OCI-LY7 (cell line): ENCODE data around the gene GMDS.

Experiments used
- EZH2phosphoT487 ChIP-seq: fragments of 200-600 bp; sonication (generic); IDR thresholded peaks from 2 replicates; pipeline ENCODE4 v1.6.1; 2018; ENCODE audit warnings: low read depth, borderline replicate concordance, mild to moderate bottlenecking, mixed run types, antibody characterized with exemption, low read length, moderate library complexity, mixed read lengths
- TF ChIP-seq, protein P1 (sequence below): fragments of 200-600 bp; sonication (generic); conservative IDR thresholded peaks from 2 replicates; pipeline ENCODE4 v1.5.1; 2014; ENCODE audit warnings: mild to moderate bottlenecking, antibody characterized with exemption, low read length, moderate library complexity, mixed read lengths

DNA sequence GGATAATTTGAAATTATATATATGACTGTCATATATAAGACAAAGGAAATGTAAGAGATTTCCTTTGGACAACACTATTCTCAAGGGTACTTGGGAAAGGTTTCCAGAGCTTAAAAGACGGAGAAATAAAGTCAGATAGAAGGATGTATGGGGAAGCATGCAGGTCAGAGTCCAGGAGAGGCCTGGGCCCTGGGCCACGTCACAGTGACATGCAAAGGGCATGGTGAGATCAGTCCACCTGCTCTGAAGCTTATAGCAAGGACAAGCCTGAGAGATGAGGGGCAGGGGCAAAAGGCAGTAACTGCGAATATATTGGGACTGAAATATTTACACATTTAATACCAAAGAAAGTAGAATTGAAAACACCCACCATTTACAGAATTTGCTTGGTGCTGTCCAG, 24.6 kb upstream of the GMDS start:
- TF ChIP-seq, protein P1, sequence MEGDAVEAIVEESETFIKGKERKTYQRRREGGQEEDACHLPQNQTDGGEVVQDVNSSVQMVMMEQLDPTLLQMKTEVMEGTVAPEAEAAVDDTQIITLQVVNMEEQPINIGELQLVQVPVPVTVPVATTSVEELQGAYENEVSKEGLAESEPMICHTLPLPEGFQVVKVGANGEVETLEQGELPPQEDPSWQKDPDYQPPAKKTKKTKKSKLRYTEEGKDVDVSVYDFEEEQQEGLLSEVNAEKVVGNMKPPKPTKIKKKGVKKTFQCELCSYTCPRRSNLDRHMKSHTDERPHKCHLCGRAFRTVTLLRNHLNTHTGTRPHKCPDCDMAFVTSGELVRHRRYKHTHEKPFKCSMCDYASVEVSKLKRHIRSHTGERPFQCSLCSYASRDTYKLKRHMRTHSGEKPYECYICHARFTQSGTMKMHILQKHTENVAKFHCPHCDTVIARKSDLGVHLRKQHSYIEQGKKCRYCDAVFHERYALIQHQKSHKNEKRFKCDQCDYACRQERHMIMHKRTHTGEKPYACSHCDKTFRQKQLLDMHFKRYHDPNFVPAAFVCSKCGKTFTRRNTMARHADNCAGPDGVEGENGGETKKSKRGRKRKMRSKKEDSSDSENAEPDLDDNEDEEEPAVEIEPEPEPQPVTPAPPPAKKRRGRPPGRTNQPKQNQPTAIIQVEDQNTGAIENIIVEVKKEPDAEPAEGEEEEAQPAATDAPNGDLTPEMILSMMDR, result no peak
- TF ChIP-seq EZH2phosphoT487, result no peak
